Esophagus squamous epithelium (tissue), 5 donors: ENCODE data around the gene PLBD2. TPM values are rescaled to one million over a fixed set of nuclear protein-coding genes. Genes with fewer than 3 reads are reported as not detected.
A peak's percentile ranks its signal among the peaks of the same experiment; 100 is the strongest.

ENCODE experiments used
- DNase-seq: peaks from one replicate; lab custom pipeline; 2025; lab: John Stamatoyannopoulos, UW
- H3K27ac ChIP-seq, 4 donors: fragments of 200-600 bp; sonication (generic); one replicate each; pipeline ENCODE4 v1.5.1; 2016 to 2019; ENCODE audit warnings: mild to moderate bottlenecking in 1 of 4
- H3K27me3 ChIP-seq, 4 donors: fragments of 200-600 bp; sonication (generic); 1 replicate in 3 of 4; 2 replicates in 1 of 4; pipeline versions ENCODE4 v1.5.1 to v1.6.0; 2017 to 2021; ENCODE audit warnings: antibody characterized with exemption in 1 of 4
- H3K36me3 ChIP-seq, 3 donors: fragments of 200-600 bp; sonication (generic); one replicate each; pipeline ENCODE4 v1.5.1; 2016 to 2019
- H3K4me1 ChIP-seq, 3 donors: fragments of 200-600 bp; sonication (generic); one replicate each; pipeline ENCODE4 v1.5.1; 2017 to 2019
- H3K4me3 ChIP-seq, 4 donors: fragments of 200-600 bp; sonication (generic); 1 replicate in 3 of 4; 2 replicates in 1 of 4; pipeline ENCODE4 v1.5.1; 2016 to 2019; ENCODE audit warnings: mild to moderate bottlenecking in 2 of 4, moderate library complexity in 1 of 4
- H3K9me3 ChIP-seq, 3 donors: fragments of 200-600 bp; sonication (generic); one replicate each; pipeline ENCODE4 v1.5.1; 2016 to 2019
- POLR2A ChIP-seq, 4 donors: fragments of 450-650 bp; IDR thresholded peaks; one replicate each; pipeline ENCODE4 v1.6.1; 2017; ENCODE audit warnings: antibody characterized with exemption in 4 of 4, mild to moderate bottlenecking in 4 of 4, moderate library complexity in 3 of 4
- WGBS, 2 donors: methylation state at CpG; one replicate each; pipeline ENCODE4 v1.1.5; 2018; 5-methylcytosine and 5-hydroxymethylcytosine counted together
- intact Hi-C: fragments of 100-400 bp; cut with DNase I; formaldehyde crosslinking; loops from one replicate; pipeline ENCODE4 v1.15.0; 2022
- total RNA-seq, 4 donors: library from RNA; depleted of rRNA; stranded (reverse); fragments of >200 nt; gene quantifications; one replicate each; pipeline ENCODE4 v1.1.0, GENCODE V29; 2016
- TF ChIP-seq, protein P1 (sequence below), 6 experiments: fragments of 450-650 bp in 4 of 6; fragments of 200-600 bp in 2 of 6; sonication (generic) in 2 of 6; IDR thresholded peaks; one replicate each; pipeline ENCODE4 v1.5.1; 2016 to 2019; ENCODE audit warnings: antibody characterized with exemption in 6 of 6, mild to moderate bottlenecking in 4 of 6, moderate library complexity in 4 of 6
- donor health status: DM: yes; HTN: yes; CAD: no.

The PLBD2 gene
- total RNA-seq, 4 donors from 2014 or later, result 14.3 to 22.0 (median 17.1) TPM

DNA sequence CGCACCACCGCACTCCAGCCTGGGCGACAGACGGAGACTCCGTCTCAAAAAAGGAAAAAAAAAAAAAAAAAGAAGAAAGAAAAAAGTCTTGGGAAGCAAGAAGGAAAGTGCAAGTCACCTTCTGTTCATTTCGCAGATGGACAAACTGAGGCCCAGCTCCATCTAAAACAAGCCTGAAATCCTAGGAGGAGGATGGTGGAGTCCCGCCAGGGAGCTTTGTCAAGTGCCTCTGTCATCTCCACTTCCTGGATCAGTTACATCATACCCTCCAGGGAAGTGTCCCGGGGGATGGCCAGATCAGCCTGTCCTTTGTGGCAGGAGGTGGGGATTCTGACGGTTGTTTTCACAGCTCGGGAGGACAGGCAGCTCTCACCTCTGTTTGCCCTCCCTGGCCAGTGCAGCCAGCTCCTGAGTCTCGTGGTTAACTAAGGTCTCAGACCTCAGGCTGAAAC lies 55.1 kb downstream of the PLBD2 start:
- no peak for DNase-seq
- Histone ChIP-seq H3K27me3 (peaks cover 0 to 32% (median 0%) of the 10 kb centered on the region in 4 donors), H3K36me3 (no peaks in the 10 kb centered on the region), H3K9me3 (no peaks in the 10 kb centered on the region), H3K4me1 (no peaks in the 10 kb centered on the region), H3K4me3 (no peak overlapping the region), H3K27ac (no peak overlapping the region)
- WGBS, 2 donors, result 61 to 62% methylated on average over 11 of the region's 11 CpGs
- intact Hi-C loops, result no loop called here
- TF ChIP-seq, protein P1, sequence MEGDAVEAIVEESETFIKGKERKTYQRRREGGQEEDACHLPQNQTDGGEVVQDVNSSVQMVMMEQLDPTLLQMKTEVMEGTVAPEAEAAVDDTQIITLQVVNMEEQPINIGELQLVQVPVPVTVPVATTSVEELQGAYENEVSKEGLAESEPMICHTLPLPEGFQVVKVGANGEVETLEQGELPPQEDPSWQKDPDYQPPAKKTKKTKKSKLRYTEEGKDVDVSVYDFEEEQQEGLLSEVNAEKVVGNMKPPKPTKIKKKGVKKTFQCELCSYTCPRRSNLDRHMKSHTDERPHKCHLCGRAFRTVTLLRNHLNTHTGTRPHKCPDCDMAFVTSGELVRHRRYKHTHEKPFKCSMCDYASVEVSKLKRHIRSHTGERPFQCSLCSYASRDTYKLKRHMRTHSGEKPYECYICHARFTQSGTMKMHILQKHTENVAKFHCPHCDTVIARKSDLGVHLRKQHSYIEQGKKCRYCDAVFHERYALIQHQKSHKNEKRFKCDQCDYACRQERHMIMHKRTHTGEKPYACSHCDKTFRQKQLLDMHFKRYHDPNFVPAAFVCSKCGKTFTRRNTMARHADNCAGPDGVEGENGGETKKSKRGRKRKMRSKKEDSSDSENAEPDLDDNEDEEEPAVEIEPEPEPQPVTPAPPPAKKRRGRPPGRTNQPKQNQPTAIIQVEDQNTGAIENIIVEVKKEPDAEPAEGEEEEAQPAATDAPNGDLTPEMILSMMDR (IDR thresholded peaks at IDR 0.05), result no peak
- no peak for TF ChIP-seq POLR2A (IDR thresholded peaks at IDR 0.05)

DNA sequence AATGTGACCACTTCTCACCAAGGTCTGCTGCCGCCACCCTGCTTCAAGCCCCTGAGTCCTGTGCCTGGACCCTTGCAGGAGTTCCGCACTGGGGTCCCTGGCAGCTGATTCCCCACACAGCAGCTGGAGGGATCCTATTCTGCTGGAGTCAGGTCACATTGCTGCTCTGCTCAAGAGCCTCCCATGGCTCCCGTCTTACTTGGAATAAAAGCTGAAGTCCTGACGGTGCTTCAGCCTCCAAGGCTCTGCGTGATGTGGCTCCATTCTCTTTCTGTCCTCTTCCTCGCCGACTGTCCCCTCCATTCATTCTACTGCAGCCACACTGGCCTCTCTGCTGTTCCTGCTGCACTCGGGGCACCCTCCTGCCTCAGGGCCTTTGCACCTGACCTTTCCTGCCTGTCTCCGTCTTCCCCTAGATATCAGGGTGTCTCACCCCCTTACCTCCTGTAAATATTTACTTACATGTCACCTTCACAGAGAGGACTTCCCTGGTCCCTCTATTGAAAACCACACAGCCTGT lies 56.2 kb downstream of the PLBD2 start:
- TF ChIP-seq, protein P1 (IDR thresholded peaks at IDR 0.05), result no peak
- no peak for TF ChIP-seq POLR2A (IDR thresholded peaks at IDR 0.05)
- WGBS, 2 donors, result 81 to 86% methylated on average over 9 of the region's 9 CpGs
- no peaks in the 10 kb centered on the region for H3K36me3 ChIP-seq
- H3K27ac ChIP-seq, result no peak overlapping the region
- H3K4me1 ChIP-seq, result no peaks in the 10 kb centered on the region
- DNase-seq, result no peak
- H3K4me3 ChIP-seq, result no peak overlapping the region
- peaks cover 0 to 28% (median 0%) of the 10 kb centered on the region in 4 donors for H3K27me3 ChIP-seq
- H3K9me3 ChIP-seq, result no peaks in the 10 kb centered on the region
- intact Hi-C loops, result no loop called here

DNA sequence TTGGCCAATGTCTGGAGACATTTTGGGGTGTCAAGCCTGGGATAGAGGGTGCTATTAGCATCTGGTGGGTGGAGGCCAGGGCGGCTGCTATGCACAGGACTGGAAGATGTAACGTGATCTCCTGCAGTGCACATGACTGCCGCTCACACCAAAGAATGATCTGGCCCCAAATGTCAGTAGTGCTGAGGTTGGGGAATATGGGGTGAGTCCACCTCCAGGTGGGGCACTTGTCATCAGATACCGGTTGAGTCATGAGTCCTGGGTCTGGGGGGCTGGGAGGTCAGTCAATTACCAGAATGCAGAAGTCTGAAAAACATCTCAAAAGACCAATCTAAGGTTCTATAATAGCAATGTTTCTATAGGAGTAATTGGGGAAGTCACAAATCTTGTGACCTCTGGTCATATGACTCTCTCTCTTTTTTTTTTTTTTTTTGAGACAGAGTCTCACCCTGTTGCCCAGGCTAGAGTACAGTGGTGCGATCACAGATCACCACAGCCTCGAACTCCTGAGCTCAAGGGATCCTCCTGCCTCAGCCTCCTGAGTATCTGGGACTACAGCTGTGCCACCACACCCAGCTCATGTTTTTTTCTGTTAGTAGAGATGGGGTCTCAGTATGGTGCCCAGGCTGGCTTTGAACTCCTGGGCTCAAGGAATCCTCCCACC lies 57.8 kb downstream of the PLBD2 start:
- H3K27me3 ChIP-seq, result peaks cover 0 to 17% (median 0%) of the 10 kb centered on the region in 4 donors
- no peaks in the 10 kb centered on the region for H3K36me3 ChIP-seq
- WGBS, 2 donors, result 43 to 59% methylated on average over 3 to 6 of the region's 6 CpGs
- intact Hi-C loops, result no loop called here
- H3K4me3 ChIP-seq, result no peak overlapping the region
- peaks cover 0 to 2% (median 0%) of the 10 kb centered on the region in 3 donors for H3K4me1 ChIP-seq
- H3K9me3 ChIP-seq, result no peaks in the 10 kb centered on the region
- TF ChIP-seq, protein P1 (IDR thresholded peaks at IDR 0.05), result no peak
- TF ChIP-seq POLR2A (IDR thresholded peaks at IDR 0.05), result no peak
- DNase-seq, result no peak
- no peak overlapping the region for H3K27ac ChIP-seq

DNA sequence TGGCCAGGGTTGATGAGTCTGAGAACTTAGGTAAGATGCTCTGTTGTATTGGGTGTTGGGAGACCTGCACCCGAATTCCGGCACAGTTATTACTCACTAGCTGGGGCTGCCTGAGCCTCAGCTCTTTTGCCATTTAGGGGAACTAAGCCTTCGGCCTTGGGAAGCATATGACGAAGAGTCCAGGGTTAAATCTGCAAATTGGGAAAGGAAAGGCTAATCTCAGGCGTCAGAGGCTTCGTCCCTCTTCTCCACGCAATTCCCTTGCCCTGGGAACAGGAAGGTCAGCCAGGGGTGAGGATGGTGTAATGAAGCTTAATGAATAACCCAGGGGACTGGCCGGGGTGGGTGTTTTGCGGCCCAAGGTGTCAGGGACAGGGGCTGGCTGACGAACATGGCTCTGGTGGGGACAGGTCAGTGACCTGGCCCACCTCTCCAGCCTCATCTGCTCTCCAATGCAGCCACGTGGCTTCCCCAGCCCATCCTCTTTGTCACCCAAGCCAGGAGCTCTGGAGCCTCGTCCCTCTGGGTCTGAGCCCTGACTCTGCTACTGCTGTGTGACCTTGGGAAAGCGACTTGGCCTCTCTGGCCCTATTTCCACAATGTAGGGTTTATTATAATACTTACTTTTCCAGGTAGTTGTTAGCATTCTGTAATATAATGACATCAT lies 60.0 kb downstream of the PLBD2 start:
- Histone ChIP-seq H3K36me3 (no peaks in the 10 kb centered on the region), H3K27me3 (no peaks in the 10 kb centered on the region), H3K27ac (peak overlapping the region in 1 of 4 donors; percentile 49), H3K4me1 (peaks cover 8 to 23% (median 8%) of the 10 kb centered on the region in 3 donors), H3K4me3 (no peak overlapping the region), H3K9me3 (no peaks in the 10 kb centered on the region)
- WGBS, 2 donors, result 38 to 41% methylated on average over 12 to 13 of the region's 13 CpGs
- TF ChIP-seq, protein P1 (IDR thresholded peaks at IDR 0.05), result no peak
- no peak for TF ChIP-seq POLR2A (IDR thresholded peaks at IDR 0.05)
- intact Hi-C loops, result no loop called here
- DNase-seq, result no peak
